Measurements from ENCODE around the gene FLCN. TPM values are rescaled to one million over a fixed set of nuclear protein-coding genes. Genes with fewer than 3 reads are reported as not detected.

FLCN gene
- total and polyA plus RNA-seq, 4 donors = 8.5 to 46.7 (median 28.4) TPM

- DNase-seq (ENCODE audit: low spot score) = no peak
- no peak overlapping the region for H3K9ac ChIP-seq (ENCODE audit: low read depth in 1 of 2, low read length in 2 of 2)
- H3K27ac ChIP-seq (ENCODE audit: low read depth in 1 of 2, low read length in 2 of 2) = no peak overlapping the region
- 89% methylated on average over 9 of the region's 9 CpGs for WGBS
- no peaks in the 10 kb centered on the region for H3K27me3 ChIP-seq (ENCODE audit: control insufficient read depth in 4 of 4, insufficient read depth in 4 of 4, low read length in 3 of 4)
- no peaks in the 10 kb centered on the region for H3K9me3 ChIP-seq (ENCODE audit: control insufficient read depth in 4 of 4, low read length in 3 of 4)
- H3K36me3 ChIP-seq (ENCODE audit: control insufficient read depth in 4 of 4, insufficient read depth in 3 of 4, low read depth in 1 of 4, low read length in 3 of 4) = peaks cover 11 to 81% (median 36%) of the 10 kb centered on the region in 4 donors
- H3K4me1 ChIP-seq (ENCODE audit: control insufficient read depth in 4 of 4, insufficient read depth in 4 of 4, low read length in 3 of 4) = no peaks in the 10 kb centered on the region
- TF ChIP-seq FOXA1 (IDR thresholded peaks at IDR 0.05) = no peak
- TF ChIP-seq EGR1 (IDR thresholded peaks at IDR 0.05; ENCODE audit: low read depth in 2 of 2) = no peak
- no peak for TF ChIP-seq HNF4A (conservative IDR thresholded peaks at IDR 0.05)
- TF ChIP-seq MAX (IDR thresholded peaks at IDR 0.05) = no peak
- TF ChIP-seq REST (IDR thresholded peaks at IDR 0.05) = no peak
- no peak for TF ChIP-seq JUND (IDR thresholded peaks at IDR 0.05)
- no peak for TF ChIP-seq ZBTB33 (IDR thresholded peaks at IDR 0.05)
- no peak for TF ChIP-seq NR2F2 (IDR thresholded peaks at IDR 0.05)
- no peak for TF ChIP-seq GABPA (IDR thresholded peaks at IDR 0.05 in 1 of 2, conservative IDR thresholded peaks at IDR 0.05 in 1 of 2)
- TF ChIP-seq SP1 (IDR thresholded peaks at IDR 0.05) = no peak
- H3K4me3 ChIP-seq (ENCODE audit: low read depth in 1 of 3, low read length in 3 of 3) = no peak overlapping the region
These were observed 66.5 kb downstream of the FLCN start for GRCh38 chr17:17170346-17170985.

- TF ChIP-seq FOXA2 (IDR thresholded peaks at IDR 0.05) (no peak), HNF4G (IDR thresholded peaks at IDR 0.05) (no peak), NR2F2 (IDR thresholded peaks at IDR 0.05) (no peak), ZBTB33 (IDR thresholded peaks at IDR 0.05) (no peak), RXRA (IDR thresholded peaks at IDR 0.05) (no peak)
- Histone ChIP-seq H3K36me3 (ENCODE audit: control insufficient read depth in 4 of 4, insufficient read depth in 3 of 4, low read depth in 1 of 4, low read length in 3 of 4) (peaks cover 13 to 82% (median 40%) of the 10 kb centered on the region in 4 donors), H3K4me3 (ENCODE audit: low read depth in 1 of 3, low read length in 3 of 3) (no peak overlapping the region), H3K4me1 (ENCODE audit: control insufficient read depth in 4 of 4, insufficient read depth in 4 of 4, low read length in 3 of 4) (no peaks in the 10 kb centered on the region), H3K9ac (ENCODE audit: low read depth in 1 of 2, low read length in 2 of 2) (no peak overlapping the region), H3K27ac (ENCODE audit: low read depth in 1 of 2, low read length in 2 of 2) (no peak overlapping the region), H3K9me3 (ENCODE audit: control insufficient read depth in 4 of 4, low read length in 3 of 4) (no peaks in the 10 kb centered on the region), H3K27me3 (ENCODE audit: control insufficient read depth in 4 of 4, insufficient read depth in 4 of 4, low read length in 3 of 4) (no peaks in the 10 kb centered on the region)
- no peak for DNase-seq (ENCODE audit: low spot score)
- WGBS = 93% methylated on average over 4 of the region's 4 CpGs
These were observed 67.6 kb downstream of the FLCN start for GRCh38 chr17:17169396-17169795.
